HepG2 (cell line): ENCODE results near the gene HNRNPL. TPM values are rescaled to one million over a fixed set of nuclear protein-coding genes. Genes with fewer than 3 reads are reported as not detected.

Source experiments
- KDM5B ChIP-seq: sonication (generic); formaldehyde crosslinking; IDR thresholded peaks from 2 replicates; pipeline ENCODE4 v1.4.0; 2020; ENCODE audit warnings: missing genetic modification reagents, mild to moderate bottlenecking, borderline replicate concordance
- SIX1 ChIP-seq: sonication (generic); formaldehyde crosslinking; IDR thresholded peaks from 2 replicates; pipeline ENCODE4 v1.4.0; 2020; ENCODE audit warnings: missing genetic modification reagents, borderline replicate concordance
- TEF ChIP-seq: sonication (generic); formaldehyde crosslinking; IDR thresholded peaks from 2 replicates; pipeline ENCODE4 v1.5.0; 2020; ENCODE audit warnings: missing genetic modification reagents
- ZBTB40 ChIP-seq, 2 experiments: fragments of 450-650 bp in 1 of 2; sonication (generic) in 1 of 2; formaldehyde crosslinking in 1 of 2; IDR thresholded peaks; 2 replicates each; pipeline versions ENCODE4 v1.6.1 to v1.8.0; 2016 to 2022; ENCODE audit warnings: antibody characterized with exemption in 1 of 2, mild to moderate bottlenecking in 1 of 2, missing genetic modification reagents in 1 of 2
- ZNF30 ChIP-seq: sonication (generic); formaldehyde crosslinking; IDR thresholded peaks from 2 replicates; pipeline ENCODE4 v1.5.0; 2020; ENCODE audit warnings: mild to moderate bottlenecking, missing genetic modification reagents
- ZNF318 ChIP-seq: sonication (generic); formaldehyde crosslinking; IDR thresholded peaks from 2 replicates; pipeline ENCODE4 v1.4.0; 2020; ENCODE audit warnings: mild to moderate bottlenecking, missing genetic modification reagents
- ZNF558 ChIP-seq: sonication (generic); formaldehyde crosslinking; IDR thresholded peaks from 2 replicates; pipeline ENCODE4 v1.9.0; 2022; ENCODE audit warnings: mild to moderate bottlenecking, missing genetic modification reagents, borderline replicate concordance
- ZNF570 ChIP-seq: sonication (generic); formaldehyde crosslinking; IDR thresholded peaks from 2 replicates; pipeline ENCODE4 v1.4.0; 2020; ENCODE audit warnings: mild to moderate bottlenecking, missing genetic modification reagents, borderline replicate concordance
- polyA plus RNA-seq, 8 experiments: library from polyadenylated mRNA; depleted of rRNA in 3 of 8; stranded (reverse) in 7 of 8; unstranded in 1 of 8; fragments of >200 nt; fragmentation: Illumina TruSeq in 4 of 8; extraction: Trizol in 4 of 8; gene quantifications; 2 replicates each; pipeline versions ENCODE4 v1.2.1 to v1.2.3, GENCODE V29; 2011 to 2016; ENCODE audit warnings: low read depth in 4 of 8, missing spikeins in 1 of 8, mixed read lengths in 1 of 8; ENCODE audit not compliant: insufficient read depth in 1 of 8
- total RNA-seq, 5 experiments: library from RNA; depleted of rRNA; stranded (reverse); fragments of >200 nt; fragmentation: Illumina TruSeq; extraction: Trizol; gene quantifications; 2 replicates each; pipeline ENCODE4 v1.2.3, GENCODE V29; 2016; ENCODE audit warnings: low read depth in 1 of 5

HNRNPL gene
- total and polyA plus RNA-seq, 2 of the 13 experiments (the other 11 are each of a cell fraction or from before 2014, with no cell fraction given): 156 to 278 TPM

- TF ChIP-seq ZNF318 (CRISPR knock-in tag) (no peak), SIX1 (no peak), ZNF30 (CRISPR knock-in tag) (no peak), ZNF558 (CRISPR knock-in tag) (no peak), ZBTB40 (IDR thresholded peaks at IDR 0.05) (no peak), ZBTB40 (CRISPR knock-in tag; IDR thresholded peaks at IDR 0.05) (no peak), KDM5B (CRISPR knock-in tag) (peak; percentile 15; the same call in 1 of the 2 replicates), ZNF570 (CRISPR knock-in tag) (no peak), TEF (CRISPR knock-in tag) (no peak)
These were observed 720 bp upstream of the HNRNPL start (continued) for GRCh38 chr19:38850436-38850975.
